ENCODE measurements around the gene LRRC19.

- TF ChIP-seq CTCF (IDR thresholded peaks at IDR 0.05) = no peak
- no peak for TF ChIP-seq POLR2A (IDR thresholded peaks at IDR 0.05)
- TF ChIP-seq EP300 (IDR thresholded peaks at IDR 0.05) = no peak
Measured at GRCh38 chr9:27041746-27042145, 36.3 kb upstream of the LRRC19 start.

All from gastroesophageal sphincter (tissue), 3 donors.